Hepatocyte (in vitro differentiated cells): ENCODE data around the gene ZFHX3.

Source experiments
- EZH2 ChIP-seq: fragments of 200-600 bp; sonication (generic); IDR thresholded peaks from 2 replicates; pipeline ENCODE4 v1.6.1; 2016; ENCODE audit warnings: antibody characterized with exemption, mild to moderate bottlenecking, borderline replicate concordance
- EZH2phosphoT487 ChIP-seq: fragments of 200-600 bp; sonication (generic); IDR thresholded peaks from one replicate; pipeline ENCODE4 v1.6.1; 2018; ENCODE audit warnings: antibody characterized with exemption, mild to moderate bottlenecking, low read depth, moderate library complexity; ENCODE audit not compliant: unreplicated experiment, severe bottlenecking
- TF ChIP-seq, protein P1 (sequence below): fragments of 200-600 bp; sonication (generic); IDR thresholded peaks from 2 replicates; pipeline ENCODE4 v1.5.1; 2016; ENCODE audit warnings: antibody characterized with exemption, mild to moderate bottlenecking; ENCODE audit not compliant: poor library complexity

DNA sequence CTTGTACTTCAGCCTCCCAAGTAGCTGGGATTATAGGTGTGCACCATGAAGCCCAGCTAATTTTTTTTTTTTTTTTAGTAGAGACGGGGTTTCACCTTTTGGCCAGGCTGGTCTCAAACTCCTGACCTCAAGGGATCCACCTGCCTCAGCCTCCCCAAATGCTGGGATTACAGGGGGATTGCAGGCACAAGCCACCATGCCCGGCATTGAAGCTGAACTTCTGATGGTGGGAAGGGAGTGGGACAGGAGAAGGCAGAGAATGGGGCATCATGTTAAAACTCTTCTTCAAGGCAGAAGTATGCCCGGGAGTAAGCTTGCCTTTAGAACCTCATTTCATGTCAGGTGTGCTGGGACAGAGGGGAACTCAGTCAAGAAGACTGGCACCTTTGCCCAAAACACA is 48.6 kb upstream of the ZFHX3 start:
- TF ChIP-seq, protein P1, sequence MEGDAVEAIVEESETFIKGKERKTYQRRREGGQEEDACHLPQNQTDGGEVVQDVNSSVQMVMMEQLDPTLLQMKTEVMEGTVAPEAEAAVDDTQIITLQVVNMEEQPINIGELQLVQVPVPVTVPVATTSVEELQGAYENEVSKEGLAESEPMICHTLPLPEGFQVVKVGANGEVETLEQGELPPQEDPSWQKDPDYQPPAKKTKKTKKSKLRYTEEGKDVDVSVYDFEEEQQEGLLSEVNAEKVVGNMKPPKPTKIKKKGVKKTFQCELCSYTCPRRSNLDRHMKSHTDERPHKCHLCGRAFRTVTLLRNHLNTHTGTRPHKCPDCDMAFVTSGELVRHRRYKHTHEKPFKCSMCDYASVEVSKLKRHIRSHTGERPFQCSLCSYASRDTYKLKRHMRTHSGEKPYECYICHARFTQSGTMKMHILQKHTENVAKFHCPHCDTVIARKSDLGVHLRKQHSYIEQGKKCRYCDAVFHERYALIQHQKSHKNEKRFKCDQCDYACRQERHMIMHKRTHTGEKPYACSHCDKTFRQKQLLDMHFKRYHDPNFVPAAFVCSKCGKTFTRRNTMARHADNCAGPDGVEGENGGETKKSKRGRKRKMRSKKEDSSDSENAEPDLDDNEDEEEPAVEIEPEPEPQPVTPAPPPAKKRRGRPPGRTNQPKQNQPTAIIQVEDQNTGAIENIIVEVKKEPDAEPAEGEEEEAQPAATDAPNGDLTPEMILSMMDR, result no peak
- TF ChIP-seq EZH2 (no peak), EZH2phosphoT487 (no peak)
